NCI-H2171 (cell line): ENCODE results near the gene SLC31A1.

ENCODE experiments used
- DNase-seq: peaks from one replicate; lab custom pipeline; 2025; lab: John Stamatoyannopoulos, UW

SLC31A1 gene

DNA sequence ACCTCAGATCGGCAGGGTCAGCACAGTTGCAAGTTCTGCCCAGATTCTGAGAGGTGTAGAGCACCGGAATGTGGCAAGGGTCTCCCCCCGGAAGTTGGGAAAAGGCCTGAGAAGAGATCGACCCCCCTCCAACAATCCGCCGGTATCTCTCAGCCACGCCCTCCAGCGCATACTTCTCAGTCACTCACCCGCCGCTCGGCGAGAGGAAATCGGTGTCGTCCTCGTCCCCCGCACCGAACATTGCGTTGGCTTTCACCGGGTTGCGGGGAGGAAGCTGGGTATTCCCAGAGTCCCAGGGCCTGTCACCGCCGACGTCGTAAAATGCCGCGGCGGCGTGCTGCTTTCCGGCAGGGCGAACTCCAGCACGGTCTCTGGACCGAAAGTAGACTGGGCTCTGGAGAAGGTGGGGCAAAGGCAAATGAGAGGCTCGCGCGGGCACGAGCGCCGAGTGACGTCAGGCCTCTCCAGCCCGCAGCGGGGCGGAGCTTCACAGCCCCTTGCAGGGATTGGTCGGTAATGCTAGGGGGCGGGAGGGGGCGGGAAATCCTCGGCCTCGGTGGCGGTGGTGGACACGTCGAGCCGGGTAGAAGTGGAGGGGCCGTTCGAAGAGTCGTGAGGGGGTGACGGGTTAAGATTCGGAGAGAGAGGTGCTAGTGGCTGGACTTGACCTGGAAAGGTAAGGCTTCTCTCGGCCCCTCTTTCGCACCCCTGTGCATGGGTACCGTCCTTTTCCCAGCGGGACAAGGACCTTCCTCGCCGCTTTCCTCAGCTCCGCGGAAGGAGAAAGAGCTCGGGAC, at the start of gene SLC31A1, which contains the start of gene FKBP15:
SLC31A1 (plus strand) TSS at position 542 of the 797 bp plus-strand sequence. CDS start 34,605 bp downstream, outside the sequence.
FKBP15 (minus strand) TSS at position 275 of the 797 bp plus-strand sequence; CDS start at position 241, 34 bp downstream.
- peak; percentile 96 for DNase-seq

DNA sequence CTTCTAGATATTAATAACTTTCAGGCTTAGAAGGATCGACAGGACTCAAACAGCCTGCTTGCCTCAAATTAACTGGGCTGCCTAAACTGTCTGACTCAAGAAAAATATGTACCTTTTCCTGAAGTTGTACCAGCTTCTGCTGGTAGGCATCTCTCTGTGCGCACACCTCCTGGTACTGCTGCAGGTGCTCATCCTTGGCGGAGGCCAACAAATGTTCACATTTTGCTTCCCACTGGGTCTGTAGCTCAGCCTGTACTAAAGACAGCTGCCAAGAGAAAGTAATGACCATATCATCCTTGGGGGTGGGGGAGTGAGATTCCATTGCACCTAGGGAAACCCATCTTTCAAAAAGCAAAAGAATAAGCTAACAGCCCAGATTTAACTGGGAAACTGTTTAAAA, 48.0 kb upstream of the SLC31A1 start:
- DNase-seq, result no peak

- no peak for DNase-seq
Observed at GRCh38 chr9:113176803-113177202, 44.5 kb upstream of the SLC31A1 start.

DNA sequence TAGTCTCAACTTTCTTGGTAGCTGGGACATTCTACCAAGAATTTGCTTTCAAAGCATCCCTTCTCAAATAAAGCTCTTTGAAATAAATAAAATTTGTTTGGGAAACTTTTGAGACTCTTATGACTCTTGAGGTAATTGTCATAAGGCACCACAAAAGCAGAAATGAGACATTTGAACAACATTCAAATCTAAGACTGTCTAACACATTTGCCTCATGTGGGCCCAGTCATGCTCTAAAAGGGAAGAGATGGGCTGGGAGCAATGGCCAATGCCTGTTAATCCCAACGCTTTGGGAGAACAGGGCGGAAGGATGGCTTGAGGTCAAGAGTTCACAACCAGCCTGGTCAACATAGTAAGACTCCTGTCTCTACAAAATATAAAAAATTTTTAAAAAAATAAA, 44.1 kb upstream of the SLC31A1 start:
- DNase-seq, result no peak

DNA sequence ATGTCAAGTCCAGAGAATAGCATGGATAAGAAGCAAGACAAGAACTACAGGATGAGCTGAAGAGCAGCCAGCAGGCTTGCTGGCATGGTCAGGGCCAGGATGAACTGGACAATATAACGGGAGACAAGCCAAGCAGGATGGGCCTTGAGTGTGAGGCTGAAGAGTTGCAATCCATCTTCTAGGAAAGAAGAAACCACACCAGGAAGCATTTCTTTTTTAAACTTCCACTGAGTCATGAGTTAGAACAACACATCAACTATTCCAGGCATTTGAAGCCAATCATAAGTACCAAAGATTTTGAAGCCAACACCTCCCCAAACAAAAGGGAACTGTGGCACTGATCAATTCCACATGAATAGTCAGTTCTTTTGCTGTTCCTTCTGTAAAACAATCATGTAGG, 43.3 kb upstream of the SLC31A1 start:
- DNase-seq, result no peak

- no peak for DNase-seq
Observed at GRCh38 chr9:113179839-113180238, 41.5 kb upstream of the SLC31A1 start.

DNA sequence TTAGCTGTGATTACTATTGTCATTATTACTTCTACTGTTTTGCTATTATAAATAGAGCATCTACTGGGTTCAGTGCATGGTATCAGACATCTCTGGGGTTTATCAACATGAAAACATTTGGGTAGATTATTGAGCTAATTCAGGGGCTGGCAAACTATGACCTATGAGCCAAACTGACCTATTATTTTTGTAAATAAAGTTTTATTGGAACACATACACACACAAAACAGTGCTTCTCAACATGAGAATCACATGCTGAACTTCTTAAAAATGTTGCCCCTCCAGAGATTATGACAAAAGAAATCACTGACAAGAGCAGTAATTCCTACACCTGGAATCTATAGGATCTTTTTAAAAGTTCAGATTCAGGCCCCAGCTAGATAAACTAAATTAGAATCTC, 40.2 kb upstream of the SLC31A1 start:
- DNase-seq, result no peak

- DNase-seq, result no peak
Observed at GRCh38 chr9:113183956-113184488, 37.3 kb upstream of the SLC31A1 start.

DNA sequence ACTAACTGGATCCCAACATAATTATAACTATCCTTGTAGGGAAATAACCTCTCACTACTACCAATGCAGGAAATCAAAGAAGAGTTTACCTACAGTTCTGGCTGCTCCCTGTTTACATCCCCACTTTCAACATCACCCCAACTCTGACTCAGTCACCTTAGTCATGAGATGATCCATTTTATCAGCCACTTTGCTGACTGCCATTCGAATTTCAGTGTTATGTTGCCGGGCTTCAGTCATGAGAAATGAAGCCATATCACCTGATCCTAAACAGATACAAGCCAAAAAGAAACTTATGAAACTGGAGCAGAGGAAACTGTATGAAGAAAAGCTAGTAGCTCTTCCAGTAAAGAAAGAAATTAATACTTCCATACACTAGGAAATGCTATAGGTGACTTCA, 36.8 kb upstream of the SLC31A1 start:
- DNase-seq, result no peak

GRCh38 chr9:113185271-113185670, 36.1 kb upstream of the SLC31A1 start:
- DNase-seq, result no peak

- no peak for DNase-seq
Observed at GRCh38 chr9:113186137-113186755, 35.1 kb upstream of the SLC31A1 start.

DNA sequence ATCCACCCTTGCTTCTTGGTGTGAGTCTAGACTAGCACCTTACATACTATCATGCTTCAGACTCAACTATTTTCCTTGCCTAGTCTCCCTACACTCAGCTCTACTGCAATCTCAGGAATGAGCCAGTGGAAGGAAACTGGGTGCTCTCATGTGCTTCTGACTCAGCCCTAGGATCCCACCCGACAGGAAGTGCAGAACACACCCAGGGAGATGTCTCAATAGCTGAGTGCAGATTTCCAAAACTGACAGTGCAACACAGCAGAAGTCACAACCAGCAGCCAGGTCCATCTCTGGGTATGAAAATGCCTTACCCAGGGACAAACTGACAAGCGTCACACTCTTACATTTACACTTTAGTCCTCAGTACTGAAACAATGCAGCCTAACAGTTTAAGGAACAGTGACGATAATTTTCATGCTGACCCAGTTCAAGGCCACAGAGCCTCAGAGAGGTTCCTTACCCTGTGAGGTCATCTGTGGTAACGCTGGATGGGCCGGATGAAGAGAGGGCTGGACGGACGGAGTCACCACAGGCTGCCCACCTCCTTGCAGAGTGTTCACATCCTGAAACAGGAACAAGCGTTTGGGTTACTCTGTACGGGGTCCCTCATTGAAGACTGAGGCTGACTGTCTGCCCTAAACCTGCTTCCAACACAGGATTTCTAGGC, 33.3 kb upstream of the SLC31A1 start:
- no peak for DNase-seq

DNA sequence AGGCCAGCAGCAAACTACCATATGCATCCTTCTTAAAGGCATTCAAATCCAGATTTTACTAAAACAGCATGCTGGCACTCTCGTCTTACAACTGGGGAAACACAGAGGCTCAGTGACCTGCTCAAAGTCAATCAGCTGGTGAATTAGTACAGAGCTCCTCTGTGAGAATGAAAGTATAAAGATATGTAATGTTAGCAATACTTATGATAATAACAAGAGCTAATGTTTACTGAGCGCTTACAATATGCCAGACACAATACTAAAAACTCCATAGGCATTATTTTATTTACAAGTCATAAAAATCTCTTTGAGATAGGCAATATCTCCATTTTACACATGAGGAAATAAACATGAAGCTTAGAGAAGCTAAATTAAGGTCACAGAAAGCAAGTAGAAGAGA, 28.9 kb upstream of the SLC31A1 start:
- no peak for DNase-seq

GRCh38 chr9:113199683-113200329, 21.5 kb upstream of the SLC31A1 start:
- no peak for DNase-seq

DNA sequence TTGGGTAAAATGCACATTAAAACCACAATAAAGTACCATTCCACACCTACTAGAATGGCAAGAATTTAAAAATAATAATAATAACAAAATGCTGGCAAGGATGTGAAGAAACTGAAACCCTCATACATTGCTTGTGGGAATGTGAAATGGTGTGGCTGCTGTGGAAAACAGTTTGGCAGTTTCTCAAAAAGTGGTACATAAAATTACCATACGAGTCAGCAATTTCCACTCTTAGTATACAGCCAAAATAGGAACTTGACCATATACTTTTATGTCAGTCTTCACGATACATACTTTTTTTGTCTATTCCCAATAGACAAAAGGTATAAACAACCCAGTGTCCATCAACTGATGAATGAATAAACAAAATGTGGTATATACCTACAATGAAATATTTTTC, 15.9 kb upstream of the SLC31A1 start:
- DNase-seq, result no peak

- no peak for DNase-seq
Observed at GRCh38 chr9:113205861-113206260, 15.5 kb upstream of the SLC31A1 start.

- no peak for DNase-seq
Observed at GRCh38 chr9:113210815-113211214, 10.5 kb upstream of the SLC31A1 start.

DNA sequence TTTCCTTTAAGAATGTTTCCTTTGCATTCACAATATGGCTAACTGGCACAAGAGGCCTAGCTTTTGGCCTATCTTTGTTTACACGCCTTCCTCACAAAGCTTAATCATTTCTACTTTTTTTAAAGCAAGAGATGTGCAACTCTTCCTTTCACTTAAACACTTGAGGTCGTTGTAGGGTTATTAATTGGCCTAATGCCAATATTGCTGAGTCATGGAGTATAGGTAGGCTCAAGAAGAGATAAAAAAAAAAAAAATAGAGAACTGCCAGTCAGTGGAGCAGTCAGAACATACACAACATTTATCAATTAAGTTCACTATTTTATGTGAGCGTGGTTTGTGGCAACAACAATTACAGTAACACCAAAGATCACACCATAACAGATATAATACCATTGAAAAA, 6.2 kb upstream of the SLC31A1 start:
- DNase-seq, result no peak

- DNase-seq, result no peak
Observed at GRCh38 chr9:113216406-113216805, 4.9 kb upstream of the SLC31A1 start.

- no peak for DNase-seq
Observed at GRCh38 chr9:113219186-113219936, 2.0 kb upstream of the SLC31A1 start.

GRCh38 chr9:113219969-113220368, 1.4 kb upstream of the SLC31A1 start:
- DNase-seq, result no peak
